Measurements from ENCODE around the gene PLCL2.

The PLCL2 gene

GRCh38 chr3:16908016-16908807 lies 23.5 kb downstream of the PLCL2 start:
- DNase-seq (ENCODE audit: low read depth) = no peak
- TF ChIP-seq CTCF (conservative IDR thresholded peaks at IDR 0.05; ENCODE audit: low read length) = no peak
- H3K4me3 ChIP-seq (ENCODE audit: low read length) = no peak overlapping the region

GRCh38 chr3:16908896-16909295 lies 24.1 kb downstream of the PLCL2 start:
- H3K4me3 ChIP-seq (ENCODE audit: low read length) = no peak overlapping the region
- TF ChIP-seq CTCF (conservative IDR thresholded peaks at IDR 0.05; ENCODE audit: low read length) = no peak
- DNase-seq (ENCODE audit: low read depth) = no peak

GRCh38 chr3:16909802-16910201 lies 25.0 kb downstream of the PLCL2 start:
- no peak overlapping the region for H3K4me3 ChIP-seq (ENCODE audit: low read length)
- no peak for TF ChIP-seq CTCF (conservative IDR thresholded peaks at IDR 0.05; ENCODE audit: low read length)
- no peak for DNase-seq (ENCODE audit: low read depth)

GRCh38 chr3:16910207-16910606 lies 25.5 kb downstream of the PLCL2 start:
- no peak for DNase-seq (ENCODE audit: low read depth)
- no peak overlapping the region for H3K4me3 ChIP-seq (ENCODE audit: low read length)
- TF ChIP-seq CTCF (conservative IDR thresholded peaks at IDR 0.05; ENCODE audit: low read length) = no peak

GRCh38 chr3:16911916-16912315 lies 27.2 kb downstream of the PLCL2 start:
- no peak overlapping the region for H3K4me3 ChIP-seq (ENCODE audit: low read length)
- no peak for DNase-seq (ENCODE audit: low read depth)
- TF ChIP-seq CTCF (conservative IDR thresholded peaks at IDR 0.05; ENCODE audit: low read length) = no peak

- no peak for DNase-seq (ENCODE audit: low read depth)
- TF ChIP-seq CTCF (conservative IDR thresholded peaks at IDR 0.05; ENCODE audit: low read length) = no peak
Measured at GRCh38 chr3:16912400-16913263, 27.9 kb downstream of the PLCL2 start.

GRCh38 chr3:16913264-16913580 lies 28.5 kb downstream of the PLCL2 start:
- no peak overlapping the region for H3K4me3 ChIP-seq (ENCODE audit: low read length)
- DNase-seq (ENCODE audit: low read depth) = no peak
- no peak for TF ChIP-seq CTCF (conservative IDR thresholded peaks at IDR 0.05; ENCODE audit: low read length)

More at GRCh38 chr3:16912400-16913263, 27.9 kb downstream of the PLCL2 start:
- no peak overlapping the region for H3K4me3 ChIP-seq (ENCODE audit: low read length)

All from AG10803 (cell line).